Thyroid gland (tissue), 4 donors: ENCODE data around the gene BMERB1.

Experiments
- CTCF ChIP-seq, 6 experiments: fragments of 200-600 bp in 3 of 6; fragments of 450-650 bp in 3 of 6; sonication (generic) in 3 of 6; IDR thresholded peaks; one replicate each; pipeline ENCODE4 v1.5.1; 2016 to 2019; ENCODE audit warnings: antibody characterized with exemption in 6 of 6, mild to moderate bottlenecking in 2 of 6, inconsistent platforms in 1 of 6, moderate library complexity in 1 of 6
- POLR2A ChIP-seq, 2 donors: fragments of 450-650 bp; IDR thresholded peaks; one replicate each; pipeline ENCODE4 v1.6.1; 2017; ENCODE audit warnings: antibody characterized with exemption in 2 of 2, mild to moderate bottlenecking in 2 of 2, moderate library complexity in 1 of 2

- TF ChIP-seq CTCF (IDR thresholded peaks at IDR 0.05) (no peak), POLR2A (IDR thresholded peaks at IDR 0.05) (no peak)
These were observed 336 bp upstream of the BMERB1 start for GRCh38 chr16:15434079-15434424.
